HG02981 (cell line): ENCODE measurements around the gene TMEM33.

Experiments
- ATAC-seq: cut with Tn5 transposase; IDR thresholded peaks from one replicate; pipeline ENCODE4 v1.9.1; 2021; ENCODE audit warnings: mild to moderate bottlenecking, moderate library complexity; ENCODE audit not compliant: unreplicated experiment

The TMEM33 gene

DNA sequence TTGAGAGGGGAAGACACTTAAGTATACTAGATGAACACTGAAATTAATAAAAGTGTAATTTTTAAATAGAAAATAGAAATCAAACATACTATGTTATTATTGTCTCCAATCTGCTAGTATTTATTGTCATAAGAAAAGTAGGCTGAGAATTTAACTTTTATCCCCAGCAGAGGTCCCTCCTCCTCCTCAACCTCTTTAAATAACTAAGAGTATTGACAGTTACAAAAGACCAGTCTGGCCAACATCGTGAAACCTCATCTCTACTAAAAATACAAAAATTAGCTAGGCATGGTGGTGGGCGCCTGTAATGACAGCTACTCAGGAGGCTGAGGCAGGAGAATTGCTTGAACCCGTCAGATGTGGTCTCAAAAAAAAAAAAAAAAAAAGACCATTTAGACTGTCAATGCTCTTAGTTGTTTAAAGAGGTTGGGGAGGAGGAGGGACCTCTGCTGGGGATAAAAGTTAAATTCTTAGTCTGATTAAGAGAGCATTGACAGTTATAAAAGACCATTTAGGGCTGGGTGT, 59.3 kb downstream of the TMEM33 start:
- ATAC-seq, result no peak

- no peak for ATAC-seq
Measured at GRCh38 chr4:41998019-41998418, 62.8 kb downstream of the TMEM33 start.

GRCh38 chr4:41999321-41999720, 64.1 kb downstream of the TMEM33 start:
- no peak for ATAC-seq

- ATAC-seq, result no peak
Measured at GRCh38 chr4:42008011-42008786, 73.0 kb downstream of the TMEM33 start.
